NCI-H524 treated with DMSO at 0.1 percent for 48 hours (cell line): ENCODE data around the gene HTR7.
"Not testable (repeated sequence)": the region's sequence is repeated elsewhere in the genome, so short reads cannot be mapped to it uniquely, and the experiment has no call there.

Experiments
- DNase-seq: peaks from one replicate; lab custom pipeline; 2025; lab: John Stamatoyannopoulos, UW

Gene HTR7

DNA sequence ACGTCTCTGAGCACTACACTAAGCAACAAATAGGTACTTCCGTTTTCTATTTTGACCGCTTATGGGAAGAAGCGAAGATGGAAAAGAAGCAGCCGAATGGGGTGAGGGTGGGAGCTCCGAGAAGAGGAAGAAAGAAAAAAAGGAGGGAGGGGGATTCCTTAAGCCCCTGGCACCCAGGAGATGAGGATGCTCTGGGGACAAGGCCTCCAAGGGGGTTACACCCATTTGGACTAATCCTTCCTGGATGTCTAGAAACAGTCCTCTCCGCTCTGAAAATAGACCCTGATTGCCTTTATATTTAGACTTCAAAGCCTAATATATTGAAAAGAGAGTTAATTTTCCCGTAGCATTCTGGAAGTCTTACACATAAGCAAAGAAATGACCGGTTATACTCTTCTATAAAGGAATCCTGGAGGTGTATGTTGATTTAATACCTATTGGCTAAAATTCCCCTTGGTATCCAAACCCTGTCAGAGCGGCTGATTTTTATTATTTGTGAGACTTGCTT, 676 bp upstream of the HTR7 start:
- no peak for DNase-seq

DNA sequence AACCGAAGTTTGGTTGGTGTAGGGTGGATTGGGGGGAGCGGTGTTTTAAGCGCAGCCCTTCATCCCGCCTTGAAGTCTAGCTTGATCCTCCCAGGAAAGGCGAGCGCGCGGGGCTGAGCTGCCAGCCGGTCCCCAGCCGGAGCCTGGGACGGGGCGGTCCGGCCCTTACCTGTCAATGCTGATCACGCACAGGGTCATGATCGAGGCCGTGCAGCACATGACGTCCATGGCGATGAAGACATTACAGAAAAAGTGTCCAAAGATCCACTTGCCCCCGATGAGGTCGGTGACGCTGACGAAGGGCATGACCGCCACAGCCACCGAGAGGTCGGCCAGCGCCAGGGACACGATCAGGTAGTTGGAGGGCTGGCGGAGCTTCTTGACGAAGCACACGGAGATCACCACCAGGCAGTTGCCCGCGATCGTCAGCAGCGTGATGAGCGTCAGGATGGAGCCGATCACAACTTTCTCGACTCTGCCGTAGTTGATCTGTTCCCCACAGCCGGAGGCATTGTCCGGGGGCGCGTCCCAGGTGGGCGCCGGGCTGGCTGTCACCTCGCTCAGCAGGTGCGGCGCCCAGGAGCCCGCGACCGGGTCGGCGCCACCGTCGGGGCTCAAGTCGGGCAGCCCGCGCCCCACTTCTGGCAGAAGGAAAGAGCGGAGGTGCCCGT, 740 bp downstream of the HTR7 start:
- DNase-seq = no peak

DNA sequence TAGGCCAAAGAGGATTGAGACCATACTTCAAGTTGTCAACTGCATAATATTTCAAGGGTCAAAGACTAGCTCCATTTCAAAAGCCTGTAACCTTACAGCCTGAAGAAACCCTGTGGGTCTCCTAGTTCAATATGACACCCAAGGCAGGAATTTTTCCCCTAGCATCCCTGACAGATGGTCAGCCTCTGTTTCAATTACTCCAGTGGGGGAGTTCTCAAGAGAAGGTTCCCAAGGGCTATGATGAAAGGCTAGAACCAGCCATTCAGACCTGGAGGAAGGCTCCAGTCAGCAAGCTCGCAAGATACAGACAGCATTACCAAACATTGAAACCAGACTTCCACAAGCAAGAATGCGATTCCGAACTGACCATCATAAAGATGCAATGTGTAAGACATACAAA, 1.6 kb downstream of the HTR7 start:
- no peak for DNase-seq

DNA sequence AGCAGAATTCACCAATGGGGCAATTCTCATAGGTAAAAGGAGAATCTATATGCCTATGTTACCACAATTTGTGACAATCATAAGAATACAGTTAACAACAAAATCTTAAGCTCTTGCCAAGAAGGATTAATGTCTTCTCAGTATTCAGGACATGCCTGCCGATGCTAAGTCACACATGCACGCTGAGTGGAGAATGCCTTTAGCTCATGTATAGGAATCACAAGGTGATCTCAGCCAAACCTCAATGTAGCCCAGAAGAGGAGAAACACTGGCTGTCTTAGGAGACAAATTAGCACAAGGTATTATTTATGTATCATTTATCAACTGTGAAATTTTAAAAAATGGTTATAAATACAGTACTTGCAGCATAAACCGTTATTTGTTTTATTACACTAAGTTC, 2.7 kb downstream of the HTR7 start:
- DNase-seq = no peak

DNA sequence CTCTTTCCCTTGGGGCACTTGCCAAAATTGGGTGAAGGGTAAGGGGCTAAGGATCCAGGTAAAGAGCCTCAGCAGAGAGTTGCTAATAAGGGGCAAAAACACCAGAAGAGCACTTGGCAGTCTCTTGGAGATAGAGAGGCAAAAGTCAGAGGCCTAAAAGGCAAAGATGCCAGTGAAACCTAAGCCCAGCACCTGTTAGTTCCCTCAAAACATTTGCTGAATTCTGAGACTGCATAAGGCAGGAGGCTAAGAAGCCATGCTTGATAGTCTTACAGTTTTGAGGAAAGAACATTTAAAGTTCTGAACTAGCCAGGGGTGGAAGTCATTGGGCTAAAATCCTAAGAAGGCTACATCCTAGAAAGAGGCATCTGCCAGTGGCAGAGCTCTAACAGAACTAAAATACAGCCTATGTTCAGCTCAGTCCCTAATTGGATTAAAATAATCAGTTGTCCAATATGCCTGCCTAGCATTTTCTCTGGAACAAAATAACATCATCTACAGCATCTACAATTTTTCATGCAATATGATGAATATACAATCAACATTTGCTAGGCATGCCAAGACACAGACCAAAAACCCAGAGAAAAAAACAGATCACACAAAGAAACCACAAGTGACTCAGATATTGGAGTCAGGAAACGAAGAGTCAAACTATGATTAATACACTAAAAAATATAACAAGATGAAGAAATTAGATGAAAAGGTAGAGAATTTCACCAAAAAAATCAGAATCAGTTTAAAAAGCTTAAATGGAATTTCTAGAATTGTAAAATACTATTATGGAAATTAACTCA, 7.7 kb downstream of the HTR7 start:
- DNase-seq = no peak

DNA sequence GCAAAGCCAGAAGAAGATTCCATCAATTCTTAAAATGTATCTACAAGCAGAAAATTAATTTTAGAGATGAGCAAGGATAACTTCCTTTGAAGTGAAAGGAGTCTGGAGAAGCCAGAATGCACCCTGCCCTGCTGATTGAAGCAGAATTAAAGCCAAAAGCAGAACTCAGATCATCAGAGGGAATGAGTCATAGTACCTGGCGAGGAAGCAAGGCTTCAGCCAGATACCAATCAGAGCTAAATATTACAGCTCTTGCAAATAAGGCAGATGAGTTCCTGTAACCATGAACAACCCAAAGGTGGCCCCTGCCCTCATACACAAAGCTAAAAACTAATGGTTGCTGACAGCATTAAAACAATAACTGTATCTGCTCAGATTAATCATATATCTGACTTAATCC, 10.4 kb downstream of the HTR7 start:
- no peak for DNase-seq

DNA sequence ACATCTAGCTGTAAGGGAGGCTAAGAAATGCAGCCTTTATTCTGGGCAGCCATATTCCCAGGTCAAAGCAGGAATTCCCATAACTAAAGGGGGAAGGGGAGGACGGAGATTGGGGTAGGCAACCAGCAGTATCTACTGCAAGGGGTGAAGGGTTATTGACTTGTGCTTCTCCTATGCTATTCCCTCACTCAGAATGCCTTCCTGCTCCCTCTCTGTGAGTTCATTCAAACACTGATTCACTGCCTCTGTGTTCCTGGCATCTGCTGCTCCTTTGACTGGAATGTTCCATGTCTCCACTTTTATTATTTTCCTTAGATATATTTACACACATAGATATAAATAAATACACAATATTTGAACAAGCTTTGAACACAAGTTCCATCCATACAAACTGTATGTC, 11.1 kb downstream of the HTR7 start:
- DNase-seq = no peak

DNA sequence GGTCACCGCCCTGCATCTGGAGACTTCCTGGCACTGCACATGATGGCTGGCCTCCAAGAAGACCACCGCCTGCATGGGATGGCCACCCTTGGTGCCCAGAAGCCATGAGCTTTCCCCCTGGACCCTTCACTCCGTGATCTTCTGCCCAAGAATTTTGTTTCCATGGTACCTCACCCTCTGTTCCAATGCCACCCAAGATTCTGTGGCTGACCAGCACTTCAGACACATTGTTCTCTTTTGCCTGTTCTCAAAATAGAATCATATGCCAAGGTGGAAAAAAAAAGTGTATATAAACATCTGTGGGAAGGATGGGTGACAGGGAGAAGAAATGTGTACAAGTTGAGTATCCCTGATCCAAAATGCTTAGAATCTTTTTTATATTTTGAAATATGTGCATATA, 12.1 kb downstream of the HTR7 start:
- DNase-seq = no peak

DNA sequence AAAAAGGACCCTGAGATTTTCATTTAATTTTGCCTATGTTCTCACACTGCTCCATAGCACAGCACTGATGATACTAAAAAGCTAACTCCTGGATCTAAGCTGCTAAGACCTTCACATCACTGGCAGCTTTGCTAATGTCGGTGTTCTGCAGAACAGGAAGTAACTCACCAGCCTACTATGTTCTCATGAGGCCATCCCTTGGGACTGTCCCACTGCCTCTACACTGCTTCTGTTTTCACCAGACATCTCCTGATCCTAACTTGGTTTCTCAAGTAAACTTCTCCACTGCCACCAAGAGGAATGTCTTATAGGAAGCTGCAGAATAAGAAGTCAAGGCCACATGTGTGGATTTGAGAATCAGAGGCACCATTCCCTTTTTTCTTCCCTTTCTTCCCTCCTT, 15.1 kb downstream of the HTR7 start:
- DNase-seq = no peak

DNA sequence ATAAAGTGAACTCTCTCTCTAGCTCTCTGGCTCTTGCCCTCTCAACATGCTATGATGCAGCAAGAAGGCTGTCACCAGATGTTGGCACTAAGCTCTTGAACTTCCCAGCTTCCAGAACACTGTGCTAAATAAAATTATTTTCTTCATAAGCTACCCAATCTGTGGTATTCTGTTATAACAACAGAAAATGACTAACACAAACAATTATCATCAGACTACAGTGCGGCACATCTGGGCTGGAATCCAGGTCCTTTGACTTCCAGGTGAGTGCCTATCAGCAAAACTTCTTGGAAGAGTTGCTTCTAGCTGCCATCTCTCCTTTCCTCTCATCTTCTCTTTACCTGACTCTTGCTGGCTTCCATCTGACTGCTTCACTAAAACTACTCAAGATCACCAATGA, 20.4 kb downstream of the HTR7 start:
- no peak for DNase-seq

DNA sequence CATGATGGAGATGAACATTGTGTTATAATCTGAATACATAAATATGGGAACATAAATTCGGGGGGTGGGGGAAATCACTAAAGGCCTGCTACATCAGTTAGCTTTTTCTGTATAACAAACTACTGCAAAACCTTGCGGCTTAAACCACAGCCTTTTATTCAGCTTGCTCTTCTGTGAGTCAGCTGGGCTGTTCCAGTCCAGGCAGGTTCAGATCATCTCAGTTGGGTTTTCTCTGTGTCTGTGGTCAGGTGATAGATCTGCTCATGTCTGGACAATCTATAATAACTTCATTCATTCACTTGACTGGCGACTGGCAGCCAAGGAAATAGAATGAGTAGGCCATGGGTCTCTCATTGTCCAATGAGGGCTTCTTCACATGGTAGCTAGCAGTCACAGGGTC, 23.5 kb downstream of the HTR7 start:
- no peak for DNase-seq

DNA sequence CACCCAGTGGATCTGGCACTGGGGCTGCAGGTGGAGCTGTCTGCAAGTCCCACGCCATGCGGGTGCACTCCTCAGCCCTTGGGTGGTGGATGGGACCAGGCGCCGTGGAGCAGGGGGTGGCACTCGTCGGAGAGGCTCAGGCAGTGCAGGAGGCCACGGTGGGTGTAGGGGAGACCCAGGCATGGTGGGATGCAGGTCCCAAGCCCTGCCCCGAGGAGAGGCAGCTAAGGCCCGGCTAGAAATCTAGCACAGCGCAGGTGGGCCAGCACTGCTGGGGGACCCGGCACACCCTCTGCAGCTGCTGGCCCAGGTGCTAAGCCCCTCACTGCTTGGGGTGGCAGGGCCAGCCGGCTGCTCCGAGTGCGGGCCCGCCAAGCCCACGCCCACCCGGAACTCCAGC, 25.7 kb downstream of the HTR7 start:
- no peak for DNase-seq

DNA sequence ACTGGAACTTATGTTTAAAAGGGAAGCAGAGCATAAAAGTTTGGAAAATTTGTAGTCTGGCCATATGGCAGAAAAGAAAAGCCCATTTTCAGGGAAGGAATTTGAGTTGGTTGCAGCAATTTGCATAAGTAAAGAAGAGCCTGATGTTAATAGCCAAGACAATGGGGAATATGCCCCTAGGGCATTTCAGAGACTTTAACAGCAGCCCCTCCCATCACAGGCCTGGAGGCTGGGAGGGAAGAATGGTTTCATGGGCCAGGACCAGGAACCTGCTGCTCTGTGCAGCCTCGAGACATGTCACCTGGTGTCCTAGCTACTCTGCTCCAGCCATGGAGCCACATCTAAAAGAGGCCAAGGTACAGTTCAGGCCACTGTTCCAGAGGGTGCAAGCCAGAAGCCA, 35.3 kb downstream of the HTR7 start:
- no peak for DNase-seq

DNA sequence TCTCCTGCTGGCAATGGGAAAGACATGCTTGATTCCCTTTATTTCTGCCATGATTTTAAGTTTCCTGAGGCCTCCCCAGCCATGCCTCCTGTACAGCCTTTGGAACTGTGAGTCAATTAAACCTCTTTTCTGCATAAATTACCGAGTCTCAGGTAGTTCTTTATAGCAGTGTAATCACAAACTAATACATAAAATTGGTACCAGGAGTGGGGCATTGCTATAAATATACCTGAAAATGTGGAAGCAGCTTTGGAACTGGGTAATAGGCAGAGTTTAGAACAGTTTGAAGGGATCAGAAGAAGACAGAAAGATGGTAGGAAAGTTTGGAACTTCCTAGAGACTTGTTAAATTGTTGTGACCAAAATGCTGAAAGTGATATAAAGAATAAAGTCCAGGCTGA, 36.0 kb downstream of the HTR7 start:
- not testable (repeated sequence) for DNase-seq

DNA sequence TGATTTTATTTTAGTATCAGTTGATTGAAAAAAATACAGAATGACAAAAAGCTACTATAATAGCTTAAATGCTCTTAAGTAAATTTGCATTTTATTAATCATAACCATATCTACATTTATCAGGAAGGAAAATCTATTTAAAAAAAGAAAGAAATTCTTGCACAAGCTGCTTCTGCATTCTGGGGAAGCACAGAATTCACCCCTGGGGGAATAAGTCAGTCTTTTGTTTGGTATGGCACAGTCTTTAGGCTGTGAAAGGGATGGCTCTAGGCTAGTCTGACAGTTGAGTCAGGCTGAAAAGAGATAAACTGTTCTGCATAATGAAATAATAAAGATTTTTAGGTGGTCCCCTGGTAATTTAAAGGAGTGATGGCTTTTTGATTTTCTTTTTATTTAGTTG, 37.9 kb downstream of the HTR7 start:
- no peak for DNase-seq

DNA sequence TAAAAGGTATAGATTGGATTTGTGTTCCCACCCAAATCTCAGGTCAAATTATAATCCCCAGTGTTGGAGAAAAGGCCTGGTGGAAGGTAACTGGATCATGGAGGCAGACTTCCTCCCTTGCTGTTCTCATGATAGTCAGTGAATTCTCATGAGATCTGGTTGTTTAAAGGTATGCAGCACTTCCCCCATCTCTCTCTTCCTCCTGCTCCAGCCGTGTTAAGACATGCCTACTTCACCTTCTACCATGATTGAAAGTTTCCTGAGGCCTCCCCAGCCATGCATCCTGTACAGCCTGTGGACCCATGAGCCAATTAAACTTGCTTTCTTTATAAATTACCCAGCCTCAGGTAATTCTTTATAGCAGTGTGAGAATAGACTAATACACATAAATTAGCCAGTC, 39.1 kb downstream of the HTR7 start:
- no peak for DNase-seq

DNA sequence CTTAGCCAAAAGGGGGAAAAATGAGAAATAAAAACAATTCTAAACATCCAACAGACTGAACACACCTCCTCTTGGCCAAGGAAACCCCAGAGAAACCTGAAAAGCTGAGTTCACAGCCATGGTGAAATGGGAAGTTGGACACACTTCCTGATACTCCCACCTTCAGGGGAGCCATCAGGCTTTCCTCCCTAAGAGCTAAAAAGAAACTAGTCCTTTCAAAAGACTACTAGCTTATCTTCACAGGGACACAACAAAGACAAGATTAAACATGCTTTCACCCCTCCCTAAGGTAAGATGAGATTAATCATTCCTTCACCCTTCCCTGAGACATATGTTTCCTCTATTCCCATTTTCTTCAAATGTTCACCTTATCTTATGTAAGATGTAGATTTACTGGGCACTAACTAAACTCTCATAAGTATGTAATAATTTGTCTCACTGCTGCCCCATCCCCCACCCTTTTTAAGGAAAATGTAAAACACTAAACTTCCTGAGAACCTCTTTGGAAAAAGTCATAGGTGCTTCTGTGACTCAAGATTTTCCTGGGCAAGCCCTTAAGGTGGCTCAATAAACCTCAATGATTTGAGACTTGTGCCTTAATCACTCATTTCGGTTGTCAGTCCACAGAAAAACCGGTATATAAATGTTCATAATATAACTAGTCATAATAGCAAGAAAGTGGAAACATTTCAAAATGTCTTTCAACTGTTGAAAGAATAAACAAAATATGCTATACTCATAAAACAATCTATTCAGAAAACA, 40.5 kb downstream of the HTR7 start:
- no peak for DNase-seq

DNA sequence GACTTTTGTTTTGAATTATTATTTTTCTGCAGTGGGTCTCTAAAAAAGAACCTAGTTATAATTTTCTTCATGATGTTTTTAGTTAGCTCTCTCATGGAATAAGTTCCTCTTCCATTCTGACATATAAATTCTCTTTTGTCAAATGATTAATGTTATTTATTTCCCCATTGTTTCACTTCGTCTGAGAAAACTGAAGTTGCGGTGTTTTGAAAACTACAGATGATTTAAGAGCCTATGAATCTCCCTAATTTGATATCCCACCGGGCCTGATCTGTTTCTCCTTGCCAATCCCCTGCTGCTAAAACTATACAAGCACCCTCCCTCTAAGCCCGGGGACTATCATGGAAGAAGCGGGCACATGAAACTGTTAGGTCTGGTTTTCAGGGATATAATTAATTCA, 41.4 kb downstream of the HTR7 start:
- DNase-seq = no peak

DNA sequence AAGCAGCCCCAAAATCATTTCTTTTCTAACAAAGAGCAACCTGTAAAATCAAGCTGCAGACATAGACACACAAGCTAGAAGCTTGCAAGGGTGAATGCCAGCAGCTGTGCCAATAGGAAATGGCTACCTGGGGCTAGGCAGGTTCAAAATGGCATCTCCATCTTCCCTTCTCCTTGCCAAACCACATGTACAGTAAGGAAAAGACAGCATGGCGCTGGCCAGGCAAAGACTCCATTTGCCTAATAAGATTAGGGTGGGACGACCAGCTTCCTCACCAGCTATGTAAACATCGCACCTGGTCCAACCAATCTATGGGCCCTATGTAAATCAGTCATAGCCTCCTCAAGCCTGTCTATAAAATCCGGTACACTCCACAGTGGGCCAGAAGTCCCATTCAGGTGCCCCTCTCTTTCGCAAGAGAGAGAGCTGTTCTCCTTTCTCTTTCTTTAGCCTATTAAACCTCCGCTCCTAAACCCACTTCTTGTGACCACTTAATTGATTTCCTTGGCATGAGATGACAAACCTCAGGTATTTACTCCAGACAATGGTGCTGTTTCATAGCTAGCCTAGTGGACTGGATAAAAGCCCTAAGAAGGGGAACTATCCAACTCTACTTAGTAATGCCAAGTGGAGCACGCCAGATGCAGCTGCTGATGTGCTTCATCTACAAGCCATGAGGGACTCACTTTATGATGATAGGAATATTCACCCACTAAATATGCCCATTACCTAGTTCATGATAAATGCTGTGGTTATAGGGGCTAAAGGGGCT, 44.1 kb downstream of the HTR7 start:
- no peak for DNase-seq

DNA sequence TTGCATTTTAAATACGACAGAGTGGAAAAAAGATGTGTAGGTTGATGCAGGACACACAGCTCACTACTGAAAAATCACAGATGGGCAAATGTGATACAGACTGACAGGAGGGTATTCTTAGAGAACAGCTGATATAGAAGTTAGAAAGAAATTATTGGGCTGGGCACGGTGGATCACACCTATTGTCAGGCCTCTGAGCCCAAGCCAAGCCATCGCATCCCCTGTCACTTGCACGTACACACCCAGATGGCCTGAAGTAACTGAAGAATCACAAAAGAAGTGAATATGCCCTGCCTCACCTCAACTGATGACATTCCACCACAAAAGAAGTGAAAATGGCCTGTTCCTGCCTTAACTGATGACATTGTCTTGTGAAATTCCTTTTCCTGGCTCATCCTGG, 50.7 kb downstream of the HTR7 start:
- not testable (repeated sequence) for DNase-seq

DNA sequence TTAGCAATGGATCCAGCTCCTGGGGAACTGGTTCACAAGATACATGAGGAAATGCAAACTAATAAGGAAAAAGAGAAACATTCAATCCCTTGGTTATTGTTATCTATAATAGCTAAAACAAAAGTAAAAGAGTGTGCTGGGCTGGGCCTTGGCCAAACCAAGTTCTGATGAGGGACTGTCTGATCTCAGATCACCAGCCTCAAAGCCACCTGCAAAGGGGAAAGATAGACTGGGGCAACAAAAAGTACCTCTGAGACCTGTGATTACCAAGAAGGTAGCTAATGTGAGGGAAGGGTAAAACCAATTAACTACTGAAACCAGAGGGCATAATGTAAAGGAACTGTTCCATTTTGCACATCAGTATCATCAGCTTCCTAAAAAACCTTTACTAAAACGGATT, 51.2 kb downstream of the HTR7 start:
- DNase-seq = no peak

DNA sequence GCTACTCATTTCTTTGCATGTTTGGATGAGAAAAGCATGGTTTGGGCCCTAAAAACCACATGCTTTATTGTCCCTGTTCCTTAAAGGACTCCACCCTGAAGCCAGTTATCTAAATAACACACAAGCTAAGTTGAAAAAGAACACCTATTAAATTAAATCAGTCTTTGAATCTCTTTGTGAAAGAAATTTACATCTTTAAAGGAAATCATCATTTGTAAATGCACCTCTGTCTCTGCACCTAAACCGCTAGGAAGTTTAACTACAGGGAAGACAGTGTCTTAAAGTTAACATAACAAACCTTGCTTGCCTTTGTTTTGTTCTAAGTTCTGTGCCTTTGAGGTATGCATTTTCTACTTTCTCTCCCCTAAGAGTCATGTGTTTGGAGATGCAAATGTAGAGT, 52.6 kb downstream of the HTR7 start:
- no peak for DNase-seq
